Measurements from ENCODE around the gene PHYHIPL. TPM values are rescaled to one million over a fixed set of nuclear protein-coding genes. Genes with fewer than 3 reads are reported as not detected.

Gene PHYHIPL
- total and polyA plus RNA-seq, 2 donors, result 0.09 to 1.9 TPM

GRCh38 chr10:59258890-59259289, 82.4 kb downstream of the PHYHIPL start:
- Histone ChIP-seq H3K4me1 (ENCODE audit: control insufficient read depth in 2 of 2, insufficient read depth in 2 of 2, low read length in 2 of 2) (no peaks in the 10 kb centered on the region), H3K27me3 (ENCODE audit: control insufficient read depth in 2 of 2, insufficient read depth in 1 of 2, low read length in 1 of 2) (no peaks in the 10 kb centered on the region), H3K4me3 (ENCODE audit: low read length in 2 of 2) (no peak overlapping the region), H3K36me3 (ENCODE audit: control insufficient read depth in 2 of 2, insufficient read depth in 2 of 2, low read length in 1 of 2) (no peaks in the 10 kb centered on the region), H3K9me3 (ENCODE audit: control insufficient read depth in 2 of 2, insufficient read depth in 1 of 2, low read length in 1 of 2) (no peaks in the 10 kb centered on the region), H3K27ac (ENCODE audit: low read depth in 1 of 2, low read length in 1 of 2) (no peak overlapping the region)
- no peak for DNase-seq (ENCODE audit: low read depth in 6 of 9, low spot score in 9 of 9)
- 100% methylated on average over 1 of the region's 1 CpG for WGBS

DNA sequence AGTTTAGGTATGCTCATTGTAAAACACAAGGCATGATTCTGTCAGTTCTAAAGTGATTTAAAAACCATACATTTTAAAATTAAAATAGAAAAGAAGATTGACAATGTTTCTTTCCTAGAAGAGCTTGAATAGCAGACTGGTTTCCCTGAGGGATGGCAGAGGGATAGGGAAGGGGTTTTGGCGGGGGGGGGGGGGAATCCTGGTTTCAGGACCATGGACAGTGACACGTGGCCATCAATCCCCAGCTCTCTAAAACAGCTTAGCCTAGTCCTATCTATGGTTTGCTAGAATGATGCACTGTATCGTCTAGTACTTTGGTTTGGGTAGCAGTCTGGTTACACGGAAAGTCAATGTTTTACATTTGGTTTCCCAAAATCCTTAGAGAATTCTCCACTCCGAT, 88.7 kb downstream of the PHYHIPL start:
- no peak overlapping the region for H3K4me3 ChIP-seq (ENCODE audit: low read length in 2 of 2)
- H3K4me1 ChIP-seq (ENCODE audit: control insufficient read depth in 2 of 2, insufficient read depth in 2 of 2, low read length in 2 of 2), result no peaks in the 10 kb centered on the region
- H3K27ac ChIP-seq (ENCODE audit: low read depth in 1 of 2, low read length in 1 of 2), result no peak overlapping the region
- no peaks in the 10 kb centered on the region for H3K9me3 ChIP-seq (ENCODE audit: control insufficient read depth in 2 of 2, insufficient read depth in 1 of 2, low read length in 1 of 2)
- DNase-seq (ENCODE audit: low read depth in 6 of 9, low spot score in 9 of 9), result no peak
- H3K27me3 ChIP-seq (ENCODE audit: control insufficient read depth in 2 of 2, insufficient read depth in 1 of 2, low read length in 1 of 2), result no peaks in the 10 kb centered on the region
- 51% methylated on average over 5 of the region's 5 CpGs for WGBS
- no peaks in the 10 kb centered on the region for H3K36me3 ChIP-seq (ENCODE audit: control insufficient read depth in 2 of 2, insufficient read depth in 2 of 2, low read length in 1 of 2)

- H3K4me3 ChIP-seq (ENCODE audit: low read length in 2 of 2), result no peak overlapping the region
- 18% methylated on average over 3 of the region's 3 CpGs for WGBS
- H3K27ac ChIP-seq (ENCODE audit: low read depth in 1 of 2, low read length in 1 of 2), result no peak overlapping the region
- H3K4me1 ChIP-seq (ENCODE audit: control insufficient read depth in 2 of 2, insufficient read depth in 2 of 2, low read length in 2 of 2), result no peaks in the 10 kb centered on the region
- H3K27me3 ChIP-seq (ENCODE audit: control insufficient read depth in 2 of 2, insufficient read depth in 1 of 2, low read length in 1 of 2), result no peaks in the 10 kb centered on the region
- H3K9me3 ChIP-seq (ENCODE audit: control insufficient read depth in 2 of 2, insufficient read depth in 1 of 2, low read length in 1 of 2), result no peaks in the 10 kb centered on the region
- no peak for DNase-seq (ENCODE audit: low read depth in 6 of 9, low spot score in 9 of 9)
- H3K36me3 ChIP-seq (ENCODE audit: control insufficient read depth in 2 of 2, insufficient read depth in 2 of 2, low read length in 1 of 2), result no peaks in the 10 kb centered on the region
Measured at GRCh38 chr10:59266321-59266720, 89.9 kb downstream of the PHYHIPL start.

- DNase-seq (ENCODE audit: low read depth in 6 of 9, low spot score in 9 of 9), result no peak
- no peaks in the 10 kb centered on the region for H3K9me3 ChIP-seq (ENCODE audit: control insufficient read depth in 2 of 2, insufficient read depth in 1 of 2, low read length in 1 of 2)
- H3K27ac ChIP-seq (ENCODE audit: low read depth in 1 of 2, low read length in 1 of 2), result no peak overlapping the region
- H3K4me3 ChIP-seq (ENCODE audit: low read length in 2 of 2), result no peak overlapping the region
- no peaks in the 10 kb centered on the region for H3K4me1 ChIP-seq (ENCODE audit: control insufficient read depth in 2 of 2, insufficient read depth in 2 of 2, low read length in 2 of 2)
- whole genome bisulfite sequencing, result 95% methylated on average over 7 of the region's 7 CpGs
- H3K36me3 ChIP-seq (ENCODE audit: control insufficient read depth in 2 of 2, insufficient read depth in 2 of 2, low read length in 1 of 2), result no peaks in the 10 kb centered on the region
- no peaks in the 10 kb centered on the region for H3K27me3 ChIP-seq (ENCODE audit: control insufficient read depth in 2 of 2, insufficient read depth in 1 of 2, low read length in 1 of 2)
Measured at GRCh38 chr10:59268460-59268859, 92.0 kb downstream of the PHYHIPL start.

- 93% methylated on average over 6 of the region's 6 CpGs for WGBS
Measured at GRCh38 chr10:59269651-59270050, 93.2 kb downstream of the PHYHIPL start.

GRCh38 chr10:59270492-59270891, 94.0 kb downstream of the PHYHIPL start:
- H3K27me3 ChIP-seq (ENCODE audit: control insufficient read depth in 2 of 2, insufficient read depth in 1 of 2, low read length in 1 of 2), result no peaks in the 10 kb centered on the region
- no peak for DNase-seq (ENCODE audit: low read depth in 6 of 9, low spot score in 9 of 9)
- no peaks in the 10 kb centered on the region for H3K4me1 ChIP-seq (ENCODE audit: control insufficient read depth in 2 of 2, insufficient read depth in 2 of 2, low read length in 2 of 2)
- H3K27ac ChIP-seq (ENCODE audit: low read depth in 1 of 2, low read length in 1 of 2), result no peak overlapping the region
- no peaks in the 10 kb centered on the region for H3K36me3 ChIP-seq (ENCODE audit: control insufficient read depth in 2 of 2, insufficient read depth in 2 of 2, low read length in 1 of 2)
- H3K4me3 ChIP-seq (ENCODE audit: low read length in 2 of 2), result no peak overlapping the region
- WGBS, result 90% methylated on average over 3 of the region's 3 CpGs
- no peaks in the 10 kb centered on the region for H3K9me3 ChIP-seq (ENCODE audit: control insufficient read depth in 2 of 2, insufficient read depth in 1 of 2, low read length in 1 of 2)

More at GRCh38 chr10:59269651-59270050, 93.2 kb downstream of the PHYHIPL start:
- Histone ChIP-seq H3K4me1 (ENCODE audit: control insufficient read depth in 2 of 2, insufficient read depth in 2 of 2, low read length in 2 of 2) (no peaks in the 10 kb centered on the region), H3K27ac (ENCODE audit: low read depth in 1 of 2, low read length in 1 of 2) (no peak overlapping the region), H3K36me3 (ENCODE audit: control insufficient read depth in 2 of 2, insufficient read depth in 2 of 2, low read length in 1 of 2) (no peaks in the 10 kb centered on the region), H3K4me3 (ENCODE audit: low read length in 2 of 2) (no peak overlapping the region), H3K9me3 (ENCODE audit: control insufficient read depth in 2 of 2, insufficient read depth in 1 of 2, low read length in 1 of 2) (no peaks in the 10 kb centered on the region), H3K27me3 (ENCODE audit: control insufficient read depth in 2 of 2, insufficient read depth in 1 of 2, low read length in 1 of 2) (no peaks in the 10 kb centered on the region)
- DNase-seq (ENCODE audit: low read depth in 6 of 9, low spot score in 9 of 9), result no peak

DNA sequence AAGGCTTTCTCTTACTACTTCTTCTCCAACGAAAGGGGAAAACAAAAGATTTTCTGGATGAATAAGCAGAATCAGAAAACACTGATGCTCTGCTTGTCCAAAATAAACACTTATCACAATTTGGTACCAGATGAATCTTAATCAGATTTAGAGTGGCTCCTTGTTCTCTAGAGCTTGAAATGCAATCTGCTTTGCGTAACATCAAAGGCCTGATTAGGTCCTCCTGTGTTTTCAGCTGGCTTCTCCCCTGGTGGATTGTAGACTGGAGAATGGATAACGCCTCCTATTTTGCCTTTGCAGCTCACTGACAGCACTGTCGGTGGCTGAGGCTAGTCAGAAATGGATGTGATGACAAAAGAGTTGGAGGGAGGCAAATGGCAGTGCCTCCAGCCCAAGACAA, 94.7 kb downstream of the PHYHIPL start:
- H3K4me1 ChIP-seq (ENCODE audit: control insufficient read depth in 2 of 2, insufficient read depth in 2 of 2, low read length in 2 of 2), result no peaks in the 10 kb centered on the region
- no peak overlapping the region for H3K4me3 ChIP-seq (ENCODE audit: low read length in 2 of 2)
- WGBS, result 84% methylated on average over 4 of the region's 4 CpGs
- H3K27ac ChIP-seq (ENCODE audit: low read depth in 1 of 2, low read length in 1 of 2), result no peak overlapping the region
- DNase-seq (ENCODE audit: low read depth in 6 of 9, low spot score in 9 of 9), result peak in 1 of 9 donors; percentile 4
- no peaks in the 10 kb centered on the region for H3K36me3 ChIP-seq (ENCODE audit: control insufficient read depth in 2 of 2, insufficient read depth in 2 of 2, low read length in 1 of 2)
- H3K27me3 ChIP-seq (ENCODE audit: control insufficient read depth in 2 of 2, insufficient read depth in 1 of 2, low read length in 1 of 2), result no peaks in the 10 kb centered on the region
- H3K9me3 ChIP-seq (ENCODE audit: control insufficient read depth in 2 of 2, insufficient read depth in 1 of 2, low read length in 1 of 2), result no peaks in the 10 kb centered on the region

DNA sequence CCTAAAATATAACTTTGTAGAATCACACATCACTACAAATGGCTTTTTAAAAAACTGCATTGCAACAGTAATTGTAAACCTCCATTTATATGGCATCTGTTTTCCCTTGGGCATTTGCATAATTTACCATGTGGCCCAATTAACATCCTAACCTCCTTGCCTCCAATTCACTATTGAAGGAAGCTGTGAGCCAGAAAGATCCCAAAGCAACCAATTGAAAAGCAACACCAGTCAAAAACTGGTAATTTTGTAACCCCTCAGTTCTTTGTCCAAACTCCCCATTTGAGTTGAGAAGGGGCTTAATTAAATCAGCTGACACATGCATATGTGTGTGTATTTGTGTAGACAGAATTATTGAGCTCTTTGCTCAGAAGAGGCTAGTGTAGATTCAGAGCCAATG, 95.6 kb downstream of the PHYHIPL start:
- no peaks in the 10 kb centered on the region for H3K9me3 ChIP-seq (ENCODE audit: control insufficient read depth in 2 of 2, insufficient read depth in 1 of 2, low read length in 1 of 2)
- no peak for DNase-seq (ENCODE audit: low read depth in 6 of 9, low spot score in 9 of 9)
- no peak overlapping the region for H3K4me3 ChIP-seq (ENCODE audit: low read length in 2 of 2)
- no peaks in the 10 kb centered on the region for H3K36me3 ChIP-seq (ENCODE audit: control insufficient read depth in 2 of 2, insufficient read depth in 2 of 2, low read length in 1 of 2)
- H3K27me3 ChIP-seq (ENCODE audit: control insufficient read depth in 2 of 2, insufficient read depth in 1 of 2, low read length in 1 of 2), result no peaks in the 10 kb centered on the region
- no peaks in the 10 kb centered on the region for H3K4me1 ChIP-seq (ENCODE audit: control insufficient read depth in 2 of 2, insufficient read depth in 2 of 2, low read length in 2 of 2)
- no peak overlapping the region for H3K27ac ChIP-seq (ENCODE audit: low read depth in 1 of 2, low read length in 1 of 2)

GRCh38 chr10:59273445-59273844, 97.0 kb downstream of the PHYHIPL start:
- WGBS, result 94% methylated on average over 1 of the region's 1 CpG
- no peaks in the 10 kb centered on the region for H3K36me3 ChIP-seq (ENCODE audit: control insufficient read depth in 2 of 2, insufficient read depth in 2 of 2, low read length in 1 of 2)
- no peak overlapping the region for H3K27ac ChIP-seq (ENCODE audit: low read depth in 1 of 2, low read length in 1 of 2)
- no peaks in the 10 kb centered on the region for H3K9me3 ChIP-seq (ENCODE audit: control insufficient read depth in 2 of 2, insufficient read depth in 1 of 2, low read length in 1 of 2)
- H3K4me1 ChIP-seq (ENCODE audit: control insufficient read depth in 2 of 2, insufficient read depth in 2 of 2, low read length in 2 of 2), result no peaks in the 10 kb centered on the region
- DNase-seq (ENCODE audit: low read depth in 6 of 9, low spot score in 9 of 9), result no peak
- H3K27me3 ChIP-seq (ENCODE audit: control insufficient read depth in 2 of 2, insufficient read depth in 1 of 2, low read length in 1 of 2), result no peaks in the 10 kb centered on the region
- H3K4me3 ChIP-seq (ENCODE audit: low read length in 2 of 2), result no peak overlapping the region

DNA sequence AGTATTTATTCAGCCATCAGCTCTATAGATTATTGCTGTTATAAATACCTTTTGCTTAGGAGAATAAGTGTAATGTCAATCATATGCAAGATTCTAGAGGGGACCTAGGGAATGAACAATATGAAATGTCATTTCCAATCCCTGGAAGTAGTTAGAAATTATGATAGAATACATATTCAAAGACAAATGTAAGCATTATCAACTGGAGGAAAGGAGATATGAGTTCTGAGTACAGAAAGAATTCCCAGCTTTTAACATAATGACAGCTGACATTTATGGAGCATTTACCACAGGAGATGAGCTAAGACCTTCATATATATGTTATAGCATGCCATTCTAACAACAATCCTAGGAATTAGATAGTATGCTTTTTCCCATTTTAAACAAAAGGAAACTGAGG, 99.7 kb downstream of the PHYHIPL start:
- Histone ChIP-seq H3K36me3 (ENCODE audit: control insufficient read depth in 2 of 2, insufficient read depth in 2 of 2, low read length in 1 of 2) (no peaks in the 10 kb centered on the region), H3K27me3 (ENCODE audit: control insufficient read depth in 2 of 2, insufficient read depth in 1 of 2, low read length in 1 of 2) (no peaks in the 10 kb centered on the region), H3K4me3 (ENCODE audit: low read length in 2 of 2) (no peak overlapping the region), H3K4me1 (ENCODE audit: control insufficient read depth in 2 of 2, insufficient read depth in 2 of 2, low read length in 2 of 2) (no peaks in the 10 kb centered on the region), H3K27ac (ENCODE audit: low read depth in 1 of 2, low read length in 1 of 2) (no peak overlapping the region), H3K9me3 (ENCODE audit: control insufficient read depth in 2 of 2, insufficient read depth in 1 of 2, low read length in 1 of 2) (no peaks in the 10 kb centered on the region)
- no peak for DNase-seq (ENCODE audit: low read depth in 6 of 9, low spot score in 9 of 9)

Data from thymus (tissue), 11 donors.